Activated naive CD8-positive, alpha-beta T cell treated with anti-CD3 and anti-CD28 coated beads, Interleukin-2, amount 50 U/mL, for 24 hours (primary cell): ENCODE data around the gene IGF2BP3.

ENCODE experiments used
- ATAC-seq: fragments of 150-1000 bp; cut with Tn5 transposase; one replicate; pipeline ENCODE4 v1.10.0; 2021
- DNase-seq: peaks from one replicate; pipeline ENCODE4 v3.0.0; 2021
- H3K27ac Mint-ChIP-seq: one replicate; pipeline ENCODE4 v1.8.0; 2021; ENCODE audit warnings: mild to moderate bottlenecking, mixed read lengths
- H3K27me3 Mint-ChIP-seq: one replicate; pipeline ENCODE4 v1.8.0; 2021; ENCODE audit warnings: mixed read lengths
- H3K36me3 Mint-ChIP-seq: one replicate; pipeline ENCODE4 v1.8.0; 2021; ENCODE audit warnings: low read depth, mixed read lengths
- H3K4me1 Mint-ChIP-seq: one replicate; pipeline ENCODE4 v1.8.0; 2021; ENCODE audit warnings: mixed read lengths
- H3K4me3 Mint-ChIP-seq: one replicate; pipeline ENCODE4 v1.8.0; 2021; ENCODE audit warnings: mild to moderate bottlenecking, moderate library complexity, mixed read lengths
- H3K9me3 Mint-ChIP-seq: one replicate; pipeline ENCODE4 v1.8.0; 2021; ENCODE audit warnings: mixed read lengths

Gene IGF2BP3

GRCh38 chr7:23357190-23358093, 112.8 kb downstream of the IGF2BP3 start:
- Mint-ChIP-seq H3K4me1 (peaks cover 23% of the 10 kb centered on the region), H3K27me3 (peaks cover 14% of the 10 kb centered on the region), H3K27ac (peak overlapping the region; percentile 30), H3K4me3 (no peak overlapping the region), H3K9me3 (no peaks in the 10 kb centered on the region), H3K36me3 (no peaks in the 10 kb centered on the region)
- DNase-seq (no peak), ATAC-seq (peak; percentile 38)

DNA sequence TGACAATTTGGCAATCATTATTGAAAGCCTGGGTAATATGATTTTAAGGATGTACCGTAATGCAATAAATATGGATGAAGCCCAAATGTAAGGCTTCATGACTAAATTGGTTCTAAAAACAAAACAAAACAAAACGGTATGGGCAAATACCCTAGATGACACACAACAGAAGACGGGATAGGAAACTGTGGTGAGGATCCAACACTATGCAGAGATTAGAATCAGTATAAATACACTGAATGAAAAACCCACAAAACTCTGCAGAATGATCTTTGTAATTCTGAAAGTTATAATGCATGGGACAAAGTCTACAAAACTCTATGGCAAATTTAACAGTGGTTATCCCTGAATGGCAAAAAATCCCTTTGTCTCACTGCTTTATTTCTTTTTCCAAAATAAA, 113.6 kb downstream of the IGF2BP3 start:
- peak; percentile 88 for ATAC-seq
- Mint-ChIP-seq H3K27me3 (peaks cover 14% of the 10 kb centered on the region), H3K4me3 (peak overlapping the region; percentile 28), H3K27ac (peak overlapping the region; percentile 41), H3K9me3 (no peaks in the 10 kb centered on the region), H3K4me1 (peaks cover 27% of the 10 kb centered on the region), H3K36me3 (no peaks in the 10 kb centered on the region)
- no peak for DNase-seq

DNA sequence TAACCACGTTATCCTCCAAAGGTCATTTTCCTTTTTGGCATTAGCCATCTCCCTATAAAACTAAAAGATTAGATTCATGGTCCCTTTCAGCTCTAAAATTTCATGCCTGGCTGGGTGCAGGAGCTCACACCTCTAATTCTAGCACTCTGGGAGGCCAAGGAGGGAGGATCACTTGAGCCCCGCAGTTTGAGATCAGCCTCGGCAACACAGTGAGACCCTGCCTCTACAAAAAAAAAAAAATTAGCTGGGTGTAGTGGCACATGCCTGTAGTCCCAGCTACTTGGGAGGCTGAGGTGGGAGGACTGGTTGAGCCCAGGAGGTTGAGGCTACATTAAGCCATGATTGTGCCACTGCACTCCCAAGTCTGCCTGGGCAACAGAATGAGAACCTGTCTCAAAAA, 114.1 kb downstream of the IGF2BP3 start:
- H3K27ac Mint-ChIP-seq, result no peak overlapping the region
- H3K36me3 Mint-ChIP-seq, result no peaks in the 10 kb centered on the region
- H3K9me3 Mint-ChIP-seq, result no peaks in the 10 kb centered on the region
- H3K27me3 Mint-ChIP-seq, result peaks cover 14% of the 10 kb centered on the region
- DNase-seq (no peak), ATAC-seq (no peak)
- peaks cover 32% of the 10 kb centered on the region for H3K4me1 Mint-ChIP-seq
- no peak overlapping the region for H3K4me3 Mint-ChIP-seq

DNA sequence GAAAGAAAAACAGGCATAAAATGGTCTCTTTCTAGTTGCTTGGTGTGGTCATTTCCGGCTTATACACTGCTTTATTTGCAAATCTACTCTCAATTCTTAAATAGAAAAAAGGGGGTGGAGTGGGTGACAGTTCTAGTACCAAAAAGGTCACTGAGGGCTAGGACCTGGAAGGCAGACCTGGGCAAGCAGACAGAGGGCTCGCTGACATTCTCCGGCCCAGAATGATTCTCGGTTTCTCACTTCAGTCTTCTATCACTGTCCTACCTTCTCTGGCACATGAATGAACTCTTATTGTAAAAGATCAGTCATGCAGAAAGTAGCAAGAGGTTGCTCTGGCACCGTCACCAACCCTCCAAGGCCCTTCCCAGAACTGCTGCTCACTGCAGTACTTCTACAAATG, 117.1 kb downstream of the IGF2BP3 start:
- ATAC-seq (no peak), DNase-seq (no peak)
- peaks cover 5% of the 10 kb centered on the region for H3K27me3 Mint-ChIP-seq
- no peaks in the 10 kb centered on the region for H3K36me3 Mint-ChIP-seq
- H3K4me3 Mint-ChIP-seq, result no peak overlapping the region
- peaks cover 37% of the 10 kb centered on the region for H3K4me1 Mint-ChIP-seq
- no peaks in the 10 kb centered on the region for H3K9me3 Mint-ChIP-seq
- no peak overlapping the region for H3K27ac Mint-ChIP-seq

GRCh38 chr7:23350466-23350865, 119.8 kb downstream of the IGF2BP3 start:
- no peak for DNase-seq
- H3K4me1 Mint-ChIP-seq, result peaks cover 45% of the 10 kb centered on the region
- H3K9me3 Mint-ChIP-seq, result no peaks in the 10 kb centered on the region
- H3K36me3 Mint-ChIP-seq, result no peaks in the 10 kb centered on the region
- ATAC-seq, result no peak
- no peak overlapping the region for H3K27ac Mint-ChIP-seq
- H3K27me3 Mint-ChIP-seq, result peaks cover 2% of the 10 kb centered on the region
- no peak overlapping the region for H3K4me3 Mint-ChIP-seq

GRCh38 chr7:23349484-23350157, 120.7 kb downstream of the IGF2BP3 start:
- Mint-ChIP-seq H3K4me3 (no peak overlapping the region), H3K4me1 (peaks cover 50% of the 10 kb centered on the region), H3K36me3 (no peaks in the 10 kb centered on the region), H3K27me3 (peaks cover 2% of the 10 kb centered on the region), H3K27ac (no peak overlapping the region), H3K9me3 (no peaks in the 10 kb centered on the region)
- no peak for DNase-seq
- no peak for ATAC-seq

DNA sequence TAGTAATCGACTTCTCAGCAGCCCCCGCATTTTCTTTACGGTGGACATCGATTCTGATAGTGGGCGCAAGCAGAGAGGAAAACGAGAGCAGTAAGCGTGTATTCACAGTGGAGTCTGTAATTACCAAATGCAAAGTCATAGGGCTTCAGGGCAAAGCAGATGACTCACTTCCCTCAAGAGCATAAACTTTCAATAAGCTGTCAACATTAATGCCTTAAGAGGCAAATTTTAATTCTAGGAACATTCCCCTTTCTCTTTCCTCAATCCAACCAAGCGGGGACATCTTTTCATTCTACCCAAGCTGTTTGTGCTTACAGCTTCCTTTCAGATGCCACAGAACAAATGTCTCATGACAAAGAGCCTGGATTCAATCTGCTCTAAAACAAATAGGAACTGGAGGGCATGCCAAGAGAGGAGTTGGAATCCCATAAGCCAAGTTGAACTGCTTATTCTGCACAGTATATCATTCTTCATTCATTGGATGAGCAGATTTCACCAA, 122.6 kb downstream of the IGF2BP3 start:
- ATAC-seq (peak; percentile 50), DNase-seq (no peak)
- peak overlapping the region; percentile 19 for H3K4me3 Mint-ChIP-seq
- H3K9me3 Mint-ChIP-seq, result no peaks in the 10 kb centered on the region
- peak overlapping the region; percentile 57 for H3K27ac Mint-ChIP-seq
- peaks cover 45% of the 10 kb centered on the region for H3K4me1 Mint-ChIP-seq
- no peaks in the 10 kb centered on the region for H3K27me3 Mint-ChIP-seq
- H3K36me3 Mint-ChIP-seq, result no peaks in the 10 kb centered on the region

- H3K4me3 Mint-ChIP-seq, result peak overlapping the region; percentile 31
- peaks cover 44% of the 10 kb centered on the region for H3K4me1 Mint-ChIP-seq
- H3K27me3 Mint-ChIP-seq, result no peaks in the 10 kb centered on the region
- peak overlapping the region; percentile 57 for H3K27ac Mint-ChIP-seq
- H3K36me3 Mint-ChIP-seq, result no peaks in the 10 kb centered on the region
- no peak for ATAC-seq
- no peaks in the 10 kb centered on the region for H3K9me3 Mint-ChIP-seq
- no peak for DNase-seq
Measured at GRCh38 chr7:23347033-23347681, 123.1 kb downstream of the IGF2BP3 start.

DNA sequence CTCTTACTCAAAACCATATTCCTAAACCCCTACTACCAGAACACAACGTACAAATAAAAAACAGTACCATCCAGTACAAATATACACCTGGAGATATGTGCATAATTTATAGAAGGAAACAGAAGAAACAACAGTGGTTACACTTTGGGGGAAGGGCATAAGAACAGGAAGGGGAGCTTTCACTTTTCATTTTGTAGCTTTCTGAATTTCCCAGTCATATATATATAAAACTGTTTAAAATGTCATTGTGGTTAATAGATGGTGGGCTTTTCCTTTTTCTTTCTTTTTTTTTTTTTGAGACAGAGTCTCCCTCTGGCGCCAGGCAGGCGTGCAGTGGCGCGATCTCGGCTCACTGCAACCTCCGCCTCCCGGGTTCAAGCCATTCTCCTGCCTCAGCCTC, 124.0 kb downstream of the IGF2BP3 start:
- Mint-ChIP-seq H3K27ac (peak overlapping the region; percentile 74), H3K4me3 (peak overlapping the region; percentile 72), H3K4me1 (peaks cover 37% of the 10 kb centered on the region), H3K9me3 (no peaks in the 10 kb centered on the region), H3K36me3 (no peaks in the 10 kb centered on the region), H3K27me3 (no peaks in the 10 kb centered on the region)
- no peak for DNase-seq
- peak; percentile 67 for ATAC-seq

DNA sequence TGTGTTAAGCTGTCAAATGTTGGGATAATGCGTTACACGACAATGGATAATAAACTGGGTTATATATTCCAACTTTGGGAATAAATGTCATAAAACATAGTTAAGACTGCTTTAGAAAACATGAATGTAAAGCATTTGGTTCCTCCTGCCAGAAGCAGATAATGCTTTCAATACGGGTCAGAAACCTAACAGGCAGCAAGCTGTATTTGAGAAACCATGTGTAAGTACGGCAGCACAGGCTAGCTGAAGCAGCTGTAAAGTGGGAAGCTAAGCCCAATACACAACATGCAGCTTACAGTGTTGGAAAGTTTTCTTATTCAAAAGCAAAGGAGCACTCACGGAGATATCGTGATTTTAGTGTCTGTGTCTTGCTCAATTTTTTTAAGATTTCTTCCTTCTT, 124.7 kb downstream of the IGF2BP3 start:
- Mint-ChIP-seq H3K9me3 (no peaks in the 10 kb centered on the region), H3K4me3 (no peak overlapping the region), H3K4me1 (peaks cover 31% of the 10 kb centered on the region), H3K27me3 (no peaks in the 10 kb centered on the region), H3K36me3 (no peaks in the 10 kb centered on the region), H3K27ac (peak overlapping the region; percentile 74)
- no peak for DNase-seq
- ATAC-seq, result no peak

DNA sequence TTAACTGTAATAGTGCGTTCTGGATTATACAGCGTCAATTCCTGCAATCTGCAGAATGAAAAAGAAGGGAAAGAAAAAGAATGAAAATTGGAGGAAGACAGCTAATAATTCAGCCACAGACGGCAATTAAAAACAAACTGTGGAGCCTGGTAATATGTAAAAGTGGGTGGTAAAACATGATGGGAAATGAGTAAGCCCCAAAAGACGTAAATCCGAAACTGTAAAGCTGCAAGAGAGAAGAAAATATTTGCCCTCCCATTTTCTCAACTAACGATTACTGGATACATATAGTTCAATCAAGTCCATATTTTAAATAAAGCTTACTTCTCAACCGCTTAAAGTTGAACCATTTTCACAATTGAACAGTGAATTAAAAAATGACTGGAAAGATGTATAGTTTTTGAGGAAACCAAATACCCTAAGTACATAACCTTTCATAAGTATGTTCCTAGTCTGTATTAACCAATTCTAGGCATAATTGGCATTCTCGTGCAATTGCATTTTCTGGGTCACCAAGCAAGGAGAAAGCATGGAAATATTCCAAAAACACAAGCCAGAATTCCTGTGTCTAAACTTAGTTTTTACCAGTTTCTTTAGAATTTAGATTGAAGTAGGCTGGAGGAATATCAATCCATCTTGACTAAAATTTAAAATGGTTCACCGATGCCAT, 126.3 kb downstream of the IGF2BP3 start:
- no peak for DNase-seq
- ATAC-seq, result no peak
- no peak overlapping the region for H3K4me3 Mint-ChIP-seq
- H3K9me3 Mint-ChIP-seq, result no peaks in the 10 kb centered on the region
- no peak overlapping the region for H3K27ac Mint-ChIP-seq
- H3K36me3 Mint-ChIP-seq, result no peaks in the 10 kb centered on the region
- no peaks in the 10 kb centered on the region for H3K27me3 Mint-ChIP-seq
- H3K4me1 Mint-ChIP-seq, result peaks cover 30% of the 10 kb centered on the region

DNA sequence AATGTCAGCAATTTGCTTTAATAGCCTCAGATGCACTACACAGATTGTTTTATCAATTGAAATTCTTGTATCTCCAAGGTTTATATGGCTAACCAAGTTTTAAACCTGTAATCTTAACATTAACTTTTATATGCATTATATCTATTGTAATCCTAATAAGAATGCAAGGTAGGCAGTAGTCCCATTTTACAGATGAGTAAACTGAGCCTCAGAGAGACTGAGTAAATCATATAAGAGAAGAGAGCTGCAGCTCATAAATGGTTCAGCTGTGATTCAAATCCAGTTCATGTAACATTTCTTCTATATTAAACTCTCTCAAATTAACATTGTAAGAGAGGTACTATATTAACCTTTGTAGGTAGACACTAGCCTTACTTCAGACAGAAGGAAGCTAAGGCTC, 127.2 kb downstream of the IGF2BP3 start:
- Mint-ChIP-seq H3K4me3 (no peak overlapping the region), H3K36me3 (no peaks in the 10 kb centered on the region), H3K27me3 (no peaks in the 10 kb centered on the region), H3K27ac (no peak overlapping the region), H3K4me1 (peaks cover 30% of the 10 kb centered on the region), H3K9me3 (no peaks in the 10 kb centered on the region)
- ATAC-seq (no peak), DNase-seq (no peak)

- ATAC-seq (no peak), DNase-seq (no peak)
- Mint-ChIP-seq H3K9me3 (no peaks in the 10 kb centered on the region), H3K27me3 (peaks cover 3% of the 10 kb centered on the region), H3K36me3 (no peaks in the 10 kb centered on the region), H3K4me3 (no peak overlapping the region), H3K27ac (no peak overlapping the region), H3K4me1 (peaks cover 20% of the 10 kb centered on the region)
Measured at GRCh38 chr7:23341846-23342598, 128.3 kb downstream of the IGF2BP3 start.

DNA sequence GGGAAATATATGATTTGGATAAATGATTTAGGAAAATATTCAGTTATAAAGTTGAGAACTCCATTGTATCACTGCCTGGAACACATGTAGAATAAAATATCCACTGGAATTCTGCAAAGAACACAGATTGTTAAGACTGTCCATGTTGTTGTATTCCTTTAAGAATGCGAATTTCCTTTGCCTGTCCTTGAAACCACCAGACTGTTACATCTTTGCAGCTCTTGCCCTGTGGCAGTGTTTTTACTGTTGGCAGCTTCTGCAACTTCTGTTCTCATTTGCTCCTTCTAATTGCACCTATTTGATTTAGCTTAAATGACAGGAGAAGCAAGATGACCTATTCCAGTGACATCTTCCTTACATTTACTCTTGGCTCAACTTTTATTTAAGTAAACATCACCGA, 131.4 kb downstream of the IGF2BP3 start:
- no peaks in the 10 kb centered on the region for H3K9me3 Mint-ChIP-seq
- H3K4me3 Mint-ChIP-seq, result no peak overlapping the region
- no peak for DNase-seq

More for the DNA sequence above, 131.4 kb downstream of the IGF2BP3 start:
- Mint-ChIP-seq H3K4me1 (no peaks in the 10 kb centered on the region), H3K36me3 (no peaks in the 10 kb centered on the region), H3K27me3 (peaks cover 3% of the 10 kb centered on the region), H3K27ac (no peak overlapping the region)
- ATAC-seq, result no peak
